AG04449 (cell line): Measurements from ENCODE around the gene NT5C1B.
"Not testable (repeated sequence)": the region's sequence is repeated elsewhere in the genome, so short reads cannot be mapped to it uniquely, and the experiment has no call there.

ENCODE experiments used
- CTCF ChIA-PET: fragments of 350-600 bp; formaldehyde crosslinking; extraction: SDS; loops from one replicate; lab custom pipeline; 2021; ENCODE audit warnings: antibody characterized with exemption; lab: Yijun Ruan, JAX
- POLR2A ChIA-PET: fragments of 400-600, 350-600 bp; formaldehyde crosslinking; extraction: SDS; loops from one replicate; lab custom pipeline; 2020; ENCODE audit warnings: antibody characterized with exemption, inconsistent platforms; lab: Yijun Ruan, JAX
- DNase-seq: peaks from one replicate; pipeline ENCODE4 v3.0.0-alpha.2; 2010; ENCODE audit warnings: low read depth, low spot score
- H3K4me3 ChIP-seq: 2 replicates; pipeline ENCODE4 v1.5.1; 2011; ENCODE audit warnings: low read depth, mild to moderate bottlenecking, control low read depth, low read length
- CTCF ChIP-seq: IDR thresholded peaks from one replicate; pipeline ENCODE4 v1.5.1; 2011; ENCODE audit warnings: mild to moderate bottlenecking, moderate library complexity, low read length, control low read depth, inconsistent platforms; ENCODE audit not compliant: insufficient read depth; ENCODE audit errors: missing control alignments

NT5C1B gene

DNA sequence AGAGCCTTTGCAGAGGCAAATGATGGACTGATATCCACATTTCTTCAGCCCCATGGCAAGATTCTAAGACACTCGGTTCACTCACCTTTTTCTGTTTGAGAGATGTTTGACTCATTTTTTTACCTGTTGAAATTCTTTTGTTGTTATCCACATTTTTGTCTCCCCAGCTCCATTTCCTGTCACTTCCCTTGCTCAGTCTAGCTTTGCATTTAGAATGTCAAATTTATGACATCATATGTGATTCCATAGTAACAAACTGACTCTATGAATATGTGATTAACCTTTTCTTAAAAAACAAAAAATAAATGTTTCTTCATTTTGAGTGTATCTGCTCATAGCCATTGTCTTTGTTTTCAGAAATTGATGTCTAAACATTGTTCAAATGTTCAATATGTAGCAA is at the start of gene NT5C1B:
NT5C1B (minus strand) TSS at position 216 of the 400 bp plus-strand sequence; CDS start at position 115, 101 bp downstream.
- no peak for DNase-seq
- CTCF ChIA-PET: no interaction called here
- POLR2A ChIA-PET: no interaction called here
- TF ChIP-seq CTCF: no peak
- no peak within 1 kb of the TSS for H3K4me3 ChIP-seq

DNA sequence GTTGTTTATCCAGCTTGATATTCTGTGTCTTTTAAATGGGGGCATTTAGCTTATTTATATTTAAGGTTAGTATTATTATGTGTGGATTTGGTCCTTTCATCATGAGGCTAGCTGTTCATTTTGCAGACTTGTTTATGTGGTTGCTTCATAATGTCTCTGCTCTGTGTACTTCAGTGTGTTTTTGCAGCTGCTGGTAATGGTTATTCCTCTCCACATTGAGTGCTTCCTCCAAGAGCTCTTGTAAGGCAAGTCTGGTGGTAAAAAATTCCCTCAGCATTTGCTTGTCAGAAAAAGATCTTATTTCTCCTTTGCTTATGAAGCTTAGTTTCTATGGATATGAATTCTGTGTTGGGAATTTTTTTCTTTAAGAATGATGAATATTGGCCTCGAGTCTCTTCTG is 47.8 kb upstream of the NT5C1B start:
- no peak for DNase-seq
- ChIA-PET POLR2A (no interaction called here), CTCF (no interaction called here)
- TF ChIP-seq CTCF: no peak
- no peak overlapping the region for H3K4me3 ChIP-seq

DNA sequence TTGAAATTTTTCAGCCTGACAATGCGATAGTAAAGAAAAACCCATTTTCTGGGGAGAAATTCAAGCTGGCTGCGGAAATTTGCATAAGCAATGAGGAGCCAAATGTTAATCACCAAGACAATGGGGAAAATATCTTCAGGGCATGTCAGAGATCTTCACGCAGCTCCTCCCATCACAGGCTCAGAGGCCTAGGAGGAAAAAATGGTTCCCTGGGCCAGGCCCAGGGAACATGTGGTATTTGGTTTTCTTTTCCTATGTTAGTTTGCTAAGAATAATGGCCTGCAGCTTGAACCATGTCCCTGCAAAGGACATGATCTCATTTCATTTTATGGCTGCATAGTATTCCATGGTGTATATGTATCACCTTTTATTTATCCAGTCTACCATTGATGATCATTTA is 43.3 kb upstream of the NT5C1B start:
- H3K4me3 ChIP-seq, DNase-seq, POLR2A ChIA-PET, CTCF ChIA-PET: not testable (repeated sequence)

- CTCF ChIA-PET: interaction anchor here (1.1 kb wide), 1 partner anchor 110 kb away, joined by 3 read pairs; no protein-coding TSS in a partner anchor
- POLR2A ChIA-PET: no interaction called here
- TF ChIP-seq CTCF: no peak
- no peak for DNase-seq
- no peak overlapping the region for H3K4me3 ChIP-seq
Observed at GRCh38 chr2:18630941-18631340, 41.6 kb upstream of the NT5C1B start.

DNA sequence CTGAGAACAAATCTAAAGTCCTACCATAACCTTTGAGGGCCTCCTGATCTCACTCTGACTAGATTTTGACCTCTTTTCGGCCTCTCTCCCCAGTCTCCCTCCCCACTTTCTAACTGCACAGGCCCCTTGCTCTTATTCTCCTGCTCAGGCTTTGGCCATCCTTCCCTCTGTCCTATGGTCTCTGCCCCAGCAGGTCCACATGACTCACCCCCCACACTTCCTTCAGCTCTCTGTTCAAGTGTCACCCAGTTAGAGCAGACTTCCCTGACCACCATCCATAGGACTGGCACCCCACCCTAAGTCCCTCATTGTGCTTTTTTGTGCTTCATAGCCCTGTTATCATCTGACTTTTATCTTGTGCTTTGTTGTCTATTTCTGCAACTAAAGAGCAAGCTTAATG is 41.2 kb upstream of the NT5C1B start:
- H3K4me3 ChIP-seq: no peak overlapping the region
- POLR2A ChIA-PET: no interaction called here
- no peak for DNase-seq
- no peak for TF ChIP-seq CTCF
- CTCF ChIA-PET: no interaction called here

GRCh38 chr2:18630101-18630500 is 40.7 kb upstream of the NT5C1B start:
- ChIA-PET CTCF (no interaction called here), POLR2A (no interaction called here)
- no peak for DNase-seq
- H3K4me3 ChIP-seq: no peak overlapping the region
- TF ChIP-seq CTCF: no peak

- ChIA-PET CTCF (interaction anchor here (1.0 kb wide), 1 partner anchor 734 kb away, joined by 3 read pairs; no protein-coding TSS in a partner anchor), POLR2A (no interaction called here)
- H3K4me3 ChIP-seq: no peak overlapping the region
- no peak for DNase-seq
- TF ChIP-seq CTCF: no peak
Observed at GRCh38 chr2:18626958-18627650, 37.7 kb upstream of the NT5C1B start.
